Activated T-helper 1 cell treated with anti-CD3 and anti-CD28 coated beads, Interleukin-12 subunit alpha, Interleukin-12 subunit beta, Interleukin-2, Interleukin-4 antibody, amounts not matched to agents 30 ng/mL and 10 ng/mL and 1 ng/mL, durations not matched to agents 14 hours and 24 hours and 36 hours (primary cell): Measurements from ENCODE around the gene OPCML. TPM values are rescaled to one million over a fixed set of nuclear protein-coding genes. Genes with fewer than 3 reads are reported as not detected.

ENCODE experiments used
- DNase-seq: peaks from one replicate; pipeline ENCODE4 v3.0.0; 2021; ENCODE audit warnings: low spot score
- H3K27ac Mint-ChIP-seq: one replicate; pipeline ENCODE4 v1.8.0; 2021; ENCODE audit warnings: mild to moderate bottlenecking, mixed read lengths
- H3K27me3 Mint-ChIP-seq: one replicate; pipeline ENCODE4 v1.8.0; 2022; ENCODE audit warnings: mild to moderate bottlenecking, moderate library complexity, mixed read lengths; ENCODE audit not compliant: insufficient read depth
- H3K36me3 Mint-ChIP-seq: one replicate; pipeline ENCODE4 v1.8.0; 2021; ENCODE audit warnings: low read depth, mixed read lengths
- H3K4me1 Mint-ChIP-seq: one replicate; pipeline ENCODE4 v1.8.0; 2021; ENCODE audit warnings: low read depth, mixed read lengths
- H3K4me3 Mint-ChIP-seq: one replicate; pipeline ENCODE4 v1.8.0; 2021; ENCODE audit warnings: mild to moderate bottlenecking, moderate library complexity, mixed read lengths
- H3K9me3 Mint-ChIP-seq: one replicate; pipeline ENCODE4 v1.8.0; 2021; ENCODE audit warnings: mixed read lengths
- intact Hi-C: fragments of 100-400 bp; cut with micrococcal nuclease; formaldehyde crosslinking; loops from one replicate; pipeline ENCODE4 v1.15.1; 2024
- total RNA-seq: library from RNA; stranded (reverse); gene quantifications from 2 replicates; pipeline ENCODE4 v1.2.3, GENCODE V29; 2022

Gene OPCML
- total RNA-seq, 1 donor from 2014 or later, result not detected

GRCh38 chr11:132636523-132636922 is 895.8 kb downstream of the OPCML start:
- Mint-ChIP-seq H3K36me3 (no peaks in the 10 kb centered on the region), H3K4me1 (no peaks in the 10 kb centered on the region), H3K27ac (no peak overlapping the region), H3K27me3 (no peaks in the 10 kb centered on the region), H3K9me3 (no peaks in the 10 kb centered on the region), H3K4me3 (no peak overlapping the region)
- intact Hi-C loops, result no loop called here
- no peak for DNase-seq

GRCh38 chr11:132632641-132633124 is 899.6 kb downstream of the OPCML start:
- no peak overlapping the region for H3K4me3 Mint-ChIP-seq
- H3K4me1 Mint-ChIP-seq, result no peaks in the 10 kb centered on the region
- H3K27me3 Mint-ChIP-seq, result no peaks in the 10 kb centered on the region
- DNase-seq, result no peak
- H3K27ac Mint-ChIP-seq, result no peak overlapping the region
- intact Hi-C loops, result no loop called here
- no peaks in the 10 kb centered on the region for H3K36me3 Mint-ChIP-seq
- H3K9me3 Mint-ChIP-seq, result no peaks in the 10 kb centered on the region

GRCh38 chr11:132631989-132632388 is 900.3 kb downstream of the OPCML start:
- H3K4me3 Mint-ChIP-seq, result no peak overlapping the region
- no peak overlapping the region for H3K27ac Mint-ChIP-seq
- intact Hi-C loops, result no loop called here

GRCh38 chr11:132627981-132628380 is 904.3 kb downstream of the OPCML start:
- intact Hi-C loops, result no loop called here
- Mint-ChIP-seq H3K4me1 (no peaks in the 10 kb centered on the region), H3K4me3 (no peak overlapping the region), H3K27me3 (no peaks in the 10 kb centered on the region), H3K27ac (no peak overlapping the region), H3K9me3 (no peaks in the 10 kb centered on the region), H3K36me3 (no peaks in the 10 kb centered on the region)
- DNase-seq, result no peak

More at GRCh38 chr11:132631989-132632388, 900.3 kb downstream of the OPCML start:
- Mint-ChIP-seq H3K27me3 (no peaks in the 10 kb centered on the region), H3K9me3 (no peaks in the 10 kb centered on the region), H3K36me3 (no peaks in the 10 kb centered on the region), H3K4me1 (no peaks in the 10 kb centered on the region)
- DNase-seq, result no peak

GRCh38 chr11:132626446-132626845 is 905.9 kb downstream of the OPCML start:
- no peak overlapping the region for H3K27ac Mint-ChIP-seq
- intact Hi-C loops, result no loop called here
- no peaks in the 10 kb centered on the region for H3K9me3 Mint-ChIP-seq
- DNase-seq, result no peak
- H3K27me3 Mint-ChIP-seq, result no peaks in the 10 kb centered on the region
- H3K4me1 Mint-ChIP-seq, result no peaks in the 10 kb centered on the region
- no peaks in the 10 kb centered on the region for H3K36me3 Mint-ChIP-seq
- no peak overlapping the region for H3K4me3 Mint-ChIP-seq

- Mint-ChIP-seq H3K4me1 (no peaks in the 10 kb centered on the region), H3K27ac (no peak overlapping the region), H3K4me3 (no peak overlapping the region), H3K9me3 (peaks cover 4% of the 10 kb centered on the region), H3K27me3 (no peaks in the 10 kb centered on the region), H3K36me3 (no peaks in the 10 kb centered on the region)
- intact Hi-C loops, result no loop called here
- DNase-seq, result no peak
These were observed 908.8 kb downstream of the OPCML start for GRCh38 chr11:132623511-132623910.

- Mint-ChIP-seq H3K27ac (no peak overlapping the region), H3K9me3 (peaks cover 4% of the 10 kb centered on the region), H3K4me1 (no peaks in the 10 kb centered on the region), H3K36me3 (no peaks in the 10 kb centered on the region), H3K4me3 (no peak overlapping the region), H3K27me3 (no peaks in the 10 kb centered on the region)
- intact Hi-C loops, result no loop called here
- no peak for DNase-seq
These were observed 910.2 kb downstream of the OPCML start for GRCh38 chr11:132621976-132622580.

- H3K27ac Mint-ChIP-seq, result no peak overlapping the region
- intact Hi-C loops, result no loop called here
- H3K4me1 Mint-ChIP-seq, result no peaks in the 10 kb centered on the region
- no peaks in the 10 kb centered on the region for H3K27me3 Mint-ChIP-seq
- no peaks in the 10 kb centered on the region for H3K36me3 Mint-ChIP-seq
- H3K9me3 Mint-ChIP-seq, result peaks cover 7% of the 10 kb centered on the region
- DNase-seq, result no peak
- no peak overlapping the region for H3K4me3 Mint-ChIP-seq
These were observed 911.9 kb downstream of the OPCML start for GRCh38 chr11:132620423-132620822.

GRCh38 chr11:132610791-132611190 is 921.5 kb downstream of the OPCML start:
- Mint-ChIP-seq H3K27me3 (no peaks in the 10 kb centered on the region), H3K4me1 (no peaks in the 10 kb centered on the region), H3K4me3 (no peak overlapping the region), H3K27ac (no peak overlapping the region), H3K36me3 (no peaks in the 10 kb centered on the region), H3K9me3 (peaks cover 3% of the 10 kb centered on the region)
- intact Hi-C loops, result no loop called here
- DNase-seq, result no peak

GRCh38 chr11:132610216-132610615 is 922.1 kb downstream of the OPCML start:
- no peaks in the 10 kb centered on the region for H3K4me1 Mint-ChIP-seq
- H3K27me3 Mint-ChIP-seq, result no peaks in the 10 kb centered on the region
- DNase-seq, result no peak
- H3K9me3 Mint-ChIP-seq, result no peaks in the 10 kb centered on the region
- no peaks in the 10 kb centered on the region for H3K36me3 Mint-ChIP-seq
- intact Hi-C loops, result no loop called here
- H3K27ac Mint-ChIP-seq, result no peak overlapping the region
- H3K4me3 Mint-ChIP-seq, result no peak overlapping the region

- Mint-ChIP-seq H3K27me3 (no peaks in the 10 kb centered on the region), H3K27ac (no peak overlapping the region), H3K4me1 (no peaks in the 10 kb centered on the region), H3K9me3 (no peaks in the 10 kb centered on the region), H3K4me3 (no peak overlapping the region), H3K36me3 (no peaks in the 10 kb centered on the region)
- DNase-seq, result no peak
- intact Hi-C loops, result no loop called here
These were observed 924.7 kb downstream of the OPCML start for GRCh38 chr11:132607575-132607974.

- Mint-ChIP-seq H3K4me3 (no peak overlapping the region), H3K36me3 (no peaks in the 10 kb centered on the region), H3K9me3 (no peaks in the 10 kb centered on the region), H3K27me3 (no peaks in the 10 kb centered on the region), H3K27ac (no peak overlapping the region), H3K4me1 (no peaks in the 10 kb centered on the region)
- intact Hi-C loops, result no loop called here
- DNase-seq, result no peak
These were observed 926.3 kb downstream of the OPCML start for GRCh38 chr11:132605825-132606570.

GRCh38 chr11:132604431-132604830 is 927.9 kb downstream of the OPCML start:
- no peaks in the 10 kb centered on the region for H3K9me3 Mint-ChIP-seq
- no peak for DNase-seq
- H3K4me3 Mint-ChIP-seq, result no peak overlapping the region
- intact Hi-C loops, result no loop called here
- H3K4me1 Mint-ChIP-seq, result no peaks in the 10 kb centered on the region
- H3K27me3 Mint-ChIP-seq, result no peaks in the 10 kb centered on the region
- H3K36me3 Mint-ChIP-seq, result no peaks in the 10 kb centered on the region
- H3K27ac Mint-ChIP-seq, result no peak overlapping the region
